ELF-1 (cell line): Measurements from ENCODE around the gene HEATR5B.

Experiments used
- DNase-seq: peaks from one replicate; pipeline ENCODE4 v3.0.0-alpha.2; 2016; ENCODE audit warnings: low read depth, low spot score

HEATR5B gene

GRCh38 chr2:37083873-37084794, at the start of gene HEATR5B, which contains the start of gene GPATCH11:
HEATR5B (minus strand) TSS chr2:37084372; CDS start chr2:37083414, 958 bp downstream.
GPATCH11 (plus strand) TSS chr2:37084518; CDS start chr2:37088382, 3,864 bp downstream.
- peak; percentile 100 for DNase-seq

GRCh38 chr2:37132914-37133313, 48.7 kb upstream of the HEATR5B start:
- no peak for DNase-seq

- DNase-seq = no peak
Observed at GRCh38 chr2:37125416-37125815, 41.2 kb upstream of the HEATR5B start.

DNA sequence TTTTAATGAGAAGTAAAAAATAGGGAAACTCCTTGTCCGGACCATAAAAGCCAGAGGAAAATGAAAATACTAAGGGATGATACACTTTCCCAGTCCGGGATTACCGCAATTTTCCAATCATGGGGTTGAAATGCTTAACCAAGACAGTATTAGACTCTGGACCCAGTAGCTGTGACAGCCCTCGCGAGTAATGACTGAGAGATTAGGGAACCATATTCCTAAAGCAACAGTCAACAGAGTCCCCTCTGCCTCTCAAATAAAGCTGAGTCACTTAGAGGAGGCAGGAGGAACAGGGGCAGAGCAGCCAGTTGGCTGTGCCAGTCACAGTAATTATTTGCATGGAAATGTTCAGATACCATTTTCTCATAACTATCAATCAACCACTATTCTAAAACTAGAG, 35.0 kb upstream of the HEATR5B start:
- DNase-seq = no peak

DNA sequence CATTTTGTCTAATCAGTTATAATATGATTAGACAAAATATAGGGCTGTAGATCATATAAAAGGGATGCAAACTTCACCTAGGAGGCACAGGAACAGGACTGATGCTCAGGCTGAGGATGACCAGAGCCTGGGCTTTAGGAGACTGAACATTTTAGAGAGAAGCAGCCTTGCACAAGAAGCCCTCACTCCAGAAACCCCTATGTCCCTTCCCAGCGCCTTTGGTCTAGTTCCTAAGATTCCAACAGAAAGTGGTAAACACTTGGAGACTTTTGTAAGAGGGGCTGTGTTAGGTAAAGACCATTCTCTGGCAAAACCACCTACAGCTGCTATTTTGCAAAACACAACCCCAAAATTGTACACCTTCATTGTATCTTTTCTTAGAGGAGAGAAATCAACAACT, 33.4 kb upstream of the HEATR5B start:
- DNase-seq = no peak

DNA sequence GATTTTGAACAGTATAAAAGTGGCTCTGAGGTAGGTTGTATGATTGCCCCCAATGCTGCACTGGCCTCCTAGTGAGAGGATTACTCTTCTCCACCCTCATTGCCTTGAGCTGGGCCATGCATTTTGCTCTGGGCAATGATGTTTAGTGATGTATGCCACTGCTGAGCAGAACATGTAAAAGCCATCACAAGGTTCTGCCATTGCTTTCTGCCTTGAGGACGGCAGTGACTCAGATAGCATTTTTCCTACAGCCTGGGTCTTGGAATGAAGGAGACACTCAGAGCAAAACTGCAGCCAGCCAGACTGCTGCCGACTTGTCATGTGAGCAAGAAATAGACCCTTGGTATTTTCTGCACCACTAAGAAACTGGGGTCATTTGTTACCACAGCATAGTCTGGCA, 27.8 kb upstream of the HEATR5B start:
- DNase-seq = peak; percentile 29

DNA sequence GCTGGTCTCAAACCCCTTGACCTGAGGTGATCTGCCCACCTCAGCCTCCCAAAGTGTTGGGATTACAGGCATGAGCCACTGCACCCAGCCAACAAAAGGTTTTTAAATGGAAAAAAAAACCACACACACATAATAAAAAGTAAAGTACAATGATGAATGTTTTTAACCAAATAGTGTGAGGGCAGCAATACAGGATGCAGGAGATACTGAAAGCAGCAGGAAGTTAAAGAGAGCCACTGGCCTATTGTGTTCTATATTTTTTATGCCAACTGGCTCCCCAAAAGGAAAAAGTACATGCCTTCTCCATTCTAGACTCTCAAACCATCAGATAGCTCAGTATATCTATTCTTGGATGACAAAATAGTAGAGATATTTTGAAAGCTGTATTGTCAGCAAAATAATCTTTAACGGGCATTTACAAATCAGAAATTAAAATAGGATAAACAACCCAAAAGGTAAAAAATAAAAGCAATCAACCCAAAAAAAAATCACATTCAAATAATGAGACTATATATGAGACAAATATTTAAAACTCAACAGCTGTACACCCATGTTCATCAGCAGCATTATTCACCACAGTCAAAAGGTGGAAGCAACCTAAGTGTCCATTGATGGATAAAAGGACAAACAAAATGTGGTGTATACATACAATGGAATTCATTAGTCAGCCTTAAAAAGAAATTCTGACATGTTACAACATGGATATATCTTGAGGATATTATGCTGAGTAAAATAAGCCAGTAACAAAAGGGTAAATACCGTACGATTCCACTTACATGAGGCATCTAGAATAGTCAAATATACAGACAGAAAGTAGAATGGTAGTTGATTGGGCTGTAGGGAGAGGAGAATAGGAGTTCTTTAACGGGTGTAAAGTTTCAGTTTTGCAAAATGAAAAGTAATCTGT, 26.4 kb upstream of the HEATR5B start:
- no peak for DNase-seq

- no peak for DNase-seq
Observed at GRCh38 chr2:37109523-37109922, 25.4 kb upstream of the HEATR5B start.

DNA sequence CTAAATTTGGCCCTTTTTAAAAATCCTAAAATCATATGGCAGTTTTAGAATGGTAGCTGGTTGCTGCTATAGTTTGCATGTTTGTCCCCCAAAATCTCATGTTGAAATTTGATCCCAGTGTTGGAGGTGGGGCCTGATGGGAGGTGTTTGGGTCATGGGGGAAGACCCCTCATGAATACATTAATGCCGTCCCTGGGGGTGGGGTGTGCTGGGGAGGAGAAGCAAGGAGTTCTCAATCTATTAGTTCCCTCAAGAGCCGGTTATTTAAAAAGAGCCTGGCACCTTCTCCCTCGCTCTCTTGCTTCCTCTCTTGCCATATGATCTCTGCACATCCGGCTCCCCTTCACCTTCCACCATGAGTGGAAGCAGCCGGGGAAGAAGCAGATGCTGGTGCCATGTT, 21.0 kb upstream of the HEATR5B start:
- DNase-seq = no peak

DNA sequence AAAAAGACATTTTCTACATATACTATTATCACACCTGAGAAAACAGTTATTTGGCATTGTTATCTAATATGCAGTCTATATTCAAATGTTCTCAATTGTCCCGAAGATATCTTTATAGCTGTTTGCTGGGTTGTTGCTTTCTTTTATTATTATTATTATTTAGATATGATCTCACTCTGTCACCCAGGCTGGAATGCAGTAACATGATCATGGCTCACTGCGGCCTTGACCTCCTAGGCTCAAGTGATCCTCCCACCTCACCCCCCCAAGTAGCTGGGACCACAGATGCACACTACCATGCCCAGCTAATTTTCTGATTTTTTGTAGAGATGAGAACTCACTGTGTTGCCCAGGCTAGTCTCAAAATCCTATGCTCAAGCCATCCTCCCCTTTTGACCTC, 20.0 kb upstream of the HEATR5B start:
- no peak for DNase-seq

DNA sequence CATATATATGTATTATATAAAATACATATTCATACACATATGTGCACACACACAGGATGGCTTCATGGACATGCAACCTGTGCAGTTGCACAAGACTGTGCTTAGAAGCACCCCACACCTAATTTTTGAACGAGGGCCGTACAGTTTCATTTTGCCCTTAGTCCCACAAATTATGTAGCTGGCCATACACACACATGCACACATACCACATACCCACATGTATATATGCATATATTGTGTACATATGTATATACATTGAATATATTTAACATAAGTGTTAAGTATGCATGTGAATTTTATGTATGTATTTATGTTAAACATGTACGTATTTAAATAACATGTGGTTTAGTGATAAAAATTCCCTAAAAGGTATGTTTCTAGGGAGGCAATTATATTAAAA, 18.4 kb upstream of the HEATR5B start:
- no peak for DNase-seq

DNA sequence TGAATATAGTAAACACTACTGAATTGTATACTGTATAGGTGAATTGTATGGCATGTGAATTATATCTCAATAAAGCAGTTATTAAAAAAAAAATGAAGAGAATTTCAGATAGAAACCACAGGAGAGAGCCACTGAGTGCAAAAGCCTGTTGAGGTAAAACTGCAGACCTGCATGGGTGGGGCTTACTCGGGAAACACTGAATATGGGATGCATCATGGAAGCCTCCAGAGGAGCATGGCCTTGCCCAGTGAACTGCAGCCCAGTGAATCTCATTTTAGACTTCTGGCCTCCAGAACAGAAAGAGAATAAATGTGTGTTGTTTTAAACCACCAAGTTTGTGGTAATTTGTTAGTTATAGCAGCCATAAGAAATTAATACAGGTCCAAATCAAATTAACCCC, 15.9 kb upstream of the HEATR5B start:
- no peak for DNase-seq

- no peak for DNase-seq
Observed at GRCh38 chr2:37098416-37099118, 14.4 kb upstream of the HEATR5B start.

- DNase-seq = no peak
Observed at GRCh38 chr2:37096568-37096967, 12.4 kb upstream of the HEATR5B start.

- no peak for DNase-seq
Observed at GRCh38 chr2:37091873-37092272, 7.7 kb upstream of the HEATR5B start.

DNA sequence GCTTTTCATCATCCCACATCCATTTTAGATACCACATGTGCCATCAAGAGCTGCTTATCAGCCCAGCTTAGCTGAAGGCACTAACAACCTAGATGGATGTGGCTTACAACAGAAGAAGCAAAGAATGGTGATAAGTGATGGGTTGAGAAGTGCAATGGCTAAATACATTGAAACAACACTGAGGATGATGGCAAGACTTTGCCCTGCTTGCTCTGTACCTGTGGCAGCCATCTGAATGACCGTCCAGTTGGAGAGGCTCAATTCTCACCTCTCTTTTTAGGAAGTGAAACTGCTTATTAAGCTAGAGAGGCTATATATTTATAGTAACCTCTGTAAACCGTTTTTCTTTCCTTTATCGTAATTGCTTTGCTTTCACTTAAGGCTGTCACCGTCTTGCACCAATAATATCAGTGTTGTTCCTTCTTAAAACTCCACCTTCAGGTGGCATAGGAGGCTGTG, 5.9 kb upstream of the HEATR5B start:
- DNase-seq = no peak

DNA sequence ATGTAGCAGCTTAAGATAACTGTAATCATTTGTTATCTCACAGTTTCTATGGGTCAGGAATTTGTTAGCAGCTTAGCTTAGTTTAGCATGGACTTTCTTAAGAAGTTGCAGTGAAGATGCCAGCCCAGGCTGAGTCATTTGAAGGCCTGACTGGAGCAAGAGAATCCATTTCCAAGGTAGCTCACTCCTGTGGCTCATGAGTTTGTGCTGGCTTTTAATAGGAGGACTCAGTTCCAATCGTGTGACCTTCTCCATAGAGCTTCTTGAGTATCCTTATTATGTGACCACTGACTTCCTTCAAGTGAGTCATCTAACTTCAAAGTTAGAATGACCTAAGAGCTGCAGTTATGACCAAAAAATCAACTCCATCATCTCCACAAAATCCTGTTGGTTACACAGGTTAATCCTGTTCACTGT, 1.6 kb upstream of the HEATR5B start:
- DNase-seq = no peak

DNA sequence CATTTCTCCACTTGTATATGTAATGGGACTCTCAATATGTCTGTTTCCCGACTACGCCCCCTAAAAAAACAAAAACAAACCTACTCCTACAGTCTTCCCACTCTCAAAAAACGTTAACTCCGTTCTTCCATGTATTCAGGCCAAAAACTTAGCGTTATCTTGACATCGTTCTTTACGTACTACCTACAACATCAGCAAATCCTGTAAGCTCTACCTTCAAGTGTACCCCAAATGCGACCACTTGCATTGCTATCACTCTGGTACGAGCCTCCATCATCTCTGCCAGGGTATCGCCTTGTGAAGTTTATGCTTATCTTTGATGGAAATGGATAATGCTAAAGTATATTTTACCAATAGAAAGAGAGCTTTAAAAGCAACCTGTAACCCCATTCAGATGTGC, 625 bp upstream of the HEATR5B start:
- DNase-seq = no peak

GRCh38 chr2:37080689-37081088, 3.5 kb downstream of the HEATR5B start:
- no peak for DNase-seq

DNA sequence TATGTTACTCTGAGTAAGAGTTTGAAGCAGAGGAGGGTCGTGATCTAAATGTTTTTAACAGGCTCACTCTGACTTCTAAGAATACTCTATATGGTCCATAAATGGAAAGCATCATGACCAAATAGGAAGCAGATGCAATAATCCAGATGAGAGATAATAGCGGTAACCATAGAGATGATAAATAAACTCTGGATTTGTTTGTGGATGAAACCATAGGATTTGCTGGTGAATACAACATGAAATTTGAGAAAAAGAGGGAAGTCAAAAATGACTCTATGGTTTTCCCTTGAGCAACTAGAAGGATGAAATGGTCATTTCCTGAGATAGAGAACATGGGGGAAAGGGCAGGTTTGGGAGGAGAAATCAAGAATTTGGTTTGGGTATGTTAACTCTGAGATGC, 3.9 kb downstream of the HEATR5B start:
- DNase-seq = no peak

GRCh38 chr2:37070931-37071330, 13.2 kb downstream of the HEATR5B start:
- DNase-seq = no peak

- DNase-seq = no peak
Observed at GRCh38 chr2:37068686-37069085, 15.5 kb downstream of the HEATR5B start.
